Renal pelvis (tissue), 4 donors: ENCODE results near the gene SELENOS. TPM values are rescaled to one million over a fixed set of nuclear protein-coding genes. Genes with fewer than 3 reads are reported as not detected.
"Not testable (repeated sequence)": the region's sequence is repeated elsewhere in the genome, so short reads cannot be mapped to it uniquely, and the experiment has no call there.

Experiments used
- DNase-seq: peaks from one replicate; pipeline ENCODE4 v3.0.0-alpha.2; 2013
- polyA plus RNA-seq, 3 donors: library from polyadenylated mRNA; unstranded; fragments of 120-200 nt; gene quantifications; one replicate each; pipeline ENCODE4 v1.2.1, GENCODE V29; 2013; ENCODE audit not compliant: insufficient read length in 3 of 3

SELENOS gene
- polyA plus RNA-seq, 3 donors = 58.0 to 66.8 (median 62.0) TPM

- DNase-seq = no peak
Measured at GRCh38 chr15:101288905-101289513, 11.7 kb upstream of the SELENOS start.

DNA sequence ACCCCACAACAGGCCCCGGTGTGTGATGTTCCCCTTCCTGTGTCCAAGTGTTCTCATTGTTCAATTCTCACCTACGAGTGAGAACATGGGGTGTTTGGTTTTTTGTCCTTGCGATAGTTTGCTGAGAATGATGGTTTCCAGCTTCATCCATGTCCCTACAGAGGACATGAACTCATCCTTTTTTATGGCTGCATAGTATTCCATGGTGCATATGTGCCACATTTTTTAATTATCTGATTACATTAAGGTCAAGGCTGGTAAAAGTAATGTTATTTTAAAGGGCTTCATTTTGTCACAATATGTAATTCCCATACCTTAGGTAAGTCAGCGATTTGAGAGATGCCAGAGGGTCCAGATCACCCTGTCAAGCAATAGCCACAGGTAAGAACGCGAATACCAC is 10.1 kb upstream of the SELENOS start:
- not testable (repeated sequence) for DNase-seq

DNA sequence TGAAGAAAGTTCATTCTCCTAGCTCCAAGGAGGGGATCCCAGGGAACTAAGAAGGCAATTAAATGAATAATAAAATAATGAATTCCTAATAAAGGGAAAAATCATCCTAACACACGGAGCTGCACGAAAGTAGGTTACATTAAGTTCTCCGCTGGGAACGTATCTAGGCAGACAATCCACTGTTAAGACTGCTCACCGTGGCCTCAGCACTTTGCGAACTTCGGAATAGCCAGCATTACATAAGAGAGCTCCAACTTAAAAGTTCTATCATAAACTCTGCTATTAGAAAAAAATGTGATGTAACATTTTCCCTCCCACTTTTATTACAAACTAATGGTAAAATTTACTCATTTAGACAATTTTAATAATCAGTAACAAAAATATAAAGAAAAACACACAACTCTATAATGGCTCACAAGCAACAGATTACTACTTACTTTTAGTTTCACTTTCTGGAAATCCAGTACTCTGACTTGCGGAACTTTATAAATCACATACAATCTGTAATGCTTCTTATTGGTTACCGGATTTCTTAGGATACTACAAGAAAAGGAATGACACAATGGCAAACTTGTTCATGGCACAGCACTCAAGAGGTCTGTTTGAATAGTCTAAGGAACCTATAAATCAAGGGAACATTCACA is 9.3 kb upstream of the SELENOS start:
- DNase-seq = no peak

DNA sequence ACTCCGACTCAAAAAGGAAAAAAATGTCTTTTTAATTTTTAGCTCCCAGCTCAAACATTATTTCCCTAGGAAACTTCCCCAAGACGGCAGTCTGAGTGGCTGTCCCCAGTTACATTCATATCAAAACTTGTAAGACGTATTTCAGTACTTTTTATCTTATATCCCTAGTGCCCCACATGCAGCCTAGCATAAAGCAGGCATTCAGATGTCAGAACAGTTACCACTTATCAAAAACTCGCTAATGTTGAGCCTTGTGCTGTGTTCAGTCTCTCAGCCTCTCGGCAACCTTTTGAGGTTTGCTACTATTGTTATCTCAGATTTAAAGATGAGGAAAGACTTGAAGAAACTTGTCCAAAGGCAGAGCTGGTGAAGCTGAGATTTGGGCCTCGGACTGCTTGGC is 6.6 kb upstream of the SELENOS start:
- no peak for DNase-seq

DNA sequence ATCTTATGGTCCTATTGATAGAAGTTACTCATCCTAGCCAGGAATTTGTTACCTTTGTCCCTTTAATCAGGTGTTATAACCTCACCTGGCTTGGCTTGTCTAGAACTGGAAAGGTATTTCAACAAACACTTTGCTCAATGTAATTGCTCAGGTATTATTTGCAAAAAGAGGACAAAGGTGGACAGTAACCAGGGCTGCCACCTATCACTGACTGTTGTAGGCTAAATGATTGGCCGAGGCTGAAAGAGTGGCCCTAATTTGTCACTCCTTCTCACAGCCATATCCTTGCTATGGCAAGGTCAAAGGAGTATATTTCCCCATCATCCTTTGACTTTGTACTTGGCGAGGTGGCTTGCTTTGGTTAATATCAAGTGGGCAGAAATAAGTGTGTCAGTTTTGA is 2.7 kb upstream of the SELENOS start:
- DNase-seq = no peak

- DNase-seq = no peak
Measured at GRCh38 chr15:101277943-101278564, 769 bp upstream of the SELENOS start.

DNA sequence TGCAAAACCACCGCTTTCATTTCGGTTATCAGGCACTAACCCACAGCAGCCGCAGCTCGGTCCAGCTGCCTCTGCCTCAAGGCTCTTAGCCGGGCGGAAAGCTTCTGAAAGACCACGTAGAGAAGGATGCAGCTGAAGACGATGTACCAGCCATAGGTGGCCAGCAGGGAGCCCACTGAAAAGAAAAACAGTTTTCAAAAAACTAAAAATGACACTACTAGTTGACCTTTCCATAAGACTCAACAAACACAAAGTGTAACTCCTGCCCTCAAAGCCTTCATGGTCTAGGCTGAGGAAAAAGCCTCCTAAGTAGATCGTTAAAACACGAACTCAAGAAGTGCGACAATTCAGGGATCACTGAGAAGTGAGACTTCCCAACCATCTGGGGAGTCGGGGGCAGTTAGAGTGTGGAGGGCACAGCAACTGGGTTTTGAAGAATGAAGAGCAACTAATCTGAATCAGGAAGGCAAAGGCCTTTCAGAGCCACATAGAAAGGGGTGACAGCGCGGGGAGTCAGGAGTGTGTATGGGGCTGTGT is 716 bp downstream of the SELENOS start:
- DNase-seq = no peak

GRCh38 chr15:101275018-101275417 is 2.3 kb downstream of the SELENOS start:
- no peak for DNase-seq

- no peak for DNase-seq
Measured at GRCh38 chr15:101273534-101273933, 3.8 kb downstream of the SELENOS start.

DNA sequence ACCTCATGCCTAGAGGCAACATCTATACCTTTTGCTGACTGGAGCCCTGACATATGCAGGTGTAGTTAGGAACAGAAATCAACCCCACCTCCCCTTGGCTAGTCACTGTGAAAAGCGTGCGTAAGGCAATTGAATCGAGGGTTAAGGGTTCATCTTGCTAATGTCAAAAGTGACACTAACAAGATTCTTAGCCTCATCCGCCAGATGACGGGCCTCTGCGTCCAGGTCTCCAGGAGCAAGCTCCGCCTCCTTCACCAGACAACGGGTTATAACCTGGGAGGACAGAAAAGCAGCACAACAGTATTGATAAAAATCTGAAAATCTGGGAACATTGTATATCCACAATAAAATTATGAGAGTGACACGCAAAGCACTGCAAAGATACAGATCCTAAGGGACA is 4.7 kb downstream of the SELENOS start:
- no peak for DNase-seq

DNA sequence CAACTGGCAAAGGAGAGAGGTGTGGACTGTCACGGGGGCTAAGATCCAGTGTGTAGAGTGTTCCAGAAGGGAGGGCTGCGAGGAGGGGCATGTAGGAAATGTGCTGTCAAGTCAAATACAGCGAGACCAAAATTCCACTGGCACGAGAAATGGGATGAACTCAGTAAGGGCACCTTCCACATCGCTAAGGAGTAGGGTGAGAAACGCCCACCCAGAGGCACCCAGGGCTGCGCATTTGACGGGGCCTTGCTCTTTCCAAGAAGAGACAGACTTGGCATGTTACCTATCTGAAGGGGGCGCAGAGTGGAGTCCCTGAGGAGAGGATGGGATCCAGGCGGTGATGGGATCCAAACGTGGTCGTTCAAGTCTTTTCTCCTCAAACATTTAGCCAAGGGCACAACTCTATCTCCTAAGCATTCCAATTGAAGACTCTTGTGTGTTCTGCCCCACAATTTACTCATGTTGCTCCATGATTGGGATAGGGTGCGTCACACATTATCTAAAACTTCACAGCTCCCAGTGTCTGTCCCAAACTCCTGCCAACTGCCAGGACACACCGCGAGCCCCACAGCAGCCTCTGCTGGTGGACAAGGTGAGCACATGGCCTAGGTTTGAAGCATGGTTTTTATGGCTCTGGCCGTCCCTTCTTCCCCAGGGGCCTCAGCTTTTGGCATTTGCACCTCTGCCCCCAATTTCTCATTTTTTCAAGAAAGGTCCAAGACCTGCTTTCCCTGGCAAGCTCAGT is 7.6 kb downstream of the SELENOS start:
- no peak for DNase-seq

- no peak for DNase-seq
Measured at GRCh38 chr15:101267320-101268104, 9.8 kb downstream of the SELENOS start.

DNA sequence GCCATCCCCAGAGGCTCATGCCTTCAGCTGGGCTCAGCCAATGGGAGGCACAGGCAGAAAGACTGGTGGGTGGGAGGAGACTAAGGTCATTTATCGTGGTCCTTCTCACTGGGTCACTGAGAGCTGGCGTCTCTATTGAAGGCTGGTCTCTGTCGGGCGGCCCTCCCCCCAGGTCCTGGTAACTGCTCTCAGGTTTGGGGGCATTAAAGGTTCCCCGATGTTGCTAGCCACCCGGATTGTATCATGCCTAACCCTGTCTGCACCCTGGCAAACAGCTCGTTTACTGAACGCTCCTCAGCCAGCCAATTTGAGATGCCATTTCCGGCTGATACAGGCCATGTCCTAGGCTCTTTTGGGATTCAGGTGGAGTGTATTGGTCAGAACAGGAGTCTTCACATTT is 10.5 kb downstream of the SELENOS start:
- DNase-seq = no peak

GRCh38 chr15:101266034-101266433 is 11.3 kb downstream of the SELENOS start:
- no peak for DNase-seq

DNA sequence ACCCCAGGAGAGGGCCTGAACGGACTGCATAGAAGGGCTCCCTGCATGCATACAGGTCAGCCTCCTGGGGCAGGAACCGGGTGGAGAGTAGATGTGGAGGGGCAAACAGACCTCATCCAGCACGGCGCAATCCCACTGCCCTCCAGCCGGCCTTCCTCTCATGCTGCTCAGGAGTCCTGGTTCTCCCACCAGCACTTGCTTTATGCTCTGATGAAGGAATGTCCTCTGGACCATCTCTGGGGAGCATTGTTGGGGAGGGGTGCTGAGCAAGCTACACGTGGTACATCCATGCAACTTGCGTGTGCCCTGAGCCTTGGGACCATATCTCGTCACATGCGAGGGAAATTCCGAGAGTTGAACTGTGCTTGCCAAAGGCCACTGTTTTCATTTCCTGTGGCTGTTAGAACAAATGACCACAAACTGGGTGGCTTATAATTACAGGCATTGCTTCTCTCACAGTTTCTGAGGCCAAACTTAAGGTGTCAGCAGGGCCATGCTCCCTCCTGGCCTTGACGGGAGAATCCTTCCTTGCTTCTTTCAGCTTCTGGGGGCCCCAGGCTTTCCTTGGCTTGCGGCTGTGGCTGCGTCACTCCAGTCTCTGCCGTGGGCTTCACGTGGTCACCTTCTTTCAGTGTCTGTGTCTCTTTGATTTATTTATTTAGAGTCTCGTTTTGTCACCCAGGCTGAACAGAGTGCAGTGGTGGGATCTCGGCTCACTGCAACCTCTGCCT is 12.2 kb downstream of the SELENOS start:
- DNase-seq = no peak

DNA sequence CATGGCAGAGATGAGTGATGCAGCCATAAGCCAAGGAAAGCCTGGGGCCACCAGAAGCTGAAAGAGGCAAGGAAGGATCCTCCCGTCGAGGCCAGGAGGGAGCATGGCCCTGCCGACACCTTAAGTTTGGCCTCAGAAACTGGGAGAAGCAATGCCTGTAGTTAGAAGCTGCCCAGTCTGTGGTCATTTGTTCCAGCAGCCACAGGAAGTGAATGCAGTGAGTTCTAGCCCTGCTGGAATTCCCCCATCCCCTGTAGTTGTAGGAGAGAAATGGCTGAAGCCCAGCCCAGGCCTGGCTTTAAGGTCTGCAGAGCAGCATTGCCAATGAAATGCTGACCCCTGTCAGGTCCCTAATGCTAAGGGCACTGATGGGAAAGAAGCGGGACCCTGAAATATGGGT is 13.3 kb downstream of the SELENOS start:
- no peak for DNase-seq

DNA sequence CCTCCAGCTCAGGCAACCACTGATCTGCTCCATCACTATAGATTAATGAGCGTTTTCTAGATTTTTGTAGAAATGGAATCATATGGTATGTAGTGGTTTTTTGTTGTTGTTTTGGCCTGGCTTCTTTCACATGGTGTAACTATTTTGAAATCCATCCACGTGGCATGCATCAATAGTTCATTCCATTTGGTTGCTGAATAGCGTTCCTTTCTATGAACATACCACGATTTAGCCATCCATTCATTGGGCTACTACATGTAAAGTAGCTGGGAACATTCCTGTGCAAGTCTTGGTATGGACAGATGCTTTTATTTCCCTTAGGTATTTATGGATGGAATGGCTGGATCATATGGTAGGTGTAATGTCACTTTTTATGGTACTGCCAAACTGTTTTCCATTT is 14.7 kb downstream of the SELENOS start:
- no peak for DNase-seq

GRCh38 chr15:101258238-101259144 is 18.8 kb downstream of the SELENOS start:
- peak; percentile 74 for DNase-seq

GRCh38 chr15:101256757-101257156 is 20.5 kb downstream of the SELENOS start:
- DNase-seq = no peak
